HepG2 (cell line): ENCODE results near the gene ABCC1. TPM values are rescaled to one million over a fixed set of nuclear protein-coding genes. Genes with fewer than 3 reads are reported as not detected.

Experiments
- MYC ChIP-seq: sonication (generic); formaldehyde crosslinking; IDR thresholded peaks from 2 replicates; pipeline ENCODE4 v1.9.0; 2021; ENCODE audit warnings: missing genetic modification reagents, borderline replicate concordance
- NR2F1 ChIP-seq, 2 experiments: fragments of 450-650 bp in 1 of 2; formaldehyde crosslinking in 1 of 2; IDR thresholded peaks; 2 replicates each; pipeline versions ENCODE4 v1.5.0 to v1.6.1; 2016 to 2020; ENCODE audit warnings: mild to moderate bottlenecking in 1 of 2, missing compliant biosample characterization in 1 of 2, missing genetic modification reagents in 1 of 2, moderate library complexity in 1 of 2
- NR2F2 ChIP-seq: IDR thresholded peaks from 2 replicates; pipeline ENCODE4 v1.6.1; 2012; ENCODE audit warnings: low read depth, inconsistent platforms, borderline replicate concordance
- PRDM15 ChIP-seq: sonication (generic); formaldehyde crosslinking; IDR thresholded peaks from 2 replicates; pipeline ENCODE4 v1.4.0; 2020; ENCODE audit warnings: missing genetic modification reagents
- RCOR2 ChIP-seq: IDR thresholded peaks from 2 replicates; pipeline ENCODE4 v1.6.1; 2016; ENCODE audit warnings: missing biosample characterization, missing genetic modification reagents
- SAFB2 ChIP-seq: sonication (generic); formaldehyde crosslinking; IDR thresholded peaks from 2 replicates; pipeline ENCODE4 v1.5.1; 2020; ENCODE audit warnings: missing genetic modification reagents, low read depth, mild to moderate bottlenecking, borderline replicate concordance
- SMAD9 ChIP-seq: sonication (generic); formaldehyde crosslinking; IDR thresholded peaks from 2 replicates; pipeline ENCODE4 v1.5.1; 2020; ENCODE audit warnings: mild to moderate bottlenecking, missing genetic modification reagents
- SYNCRIP ChIP-seq: fragments of 200-400 bp; formaldehyde crosslinking; IDR thresholded peaks from 2 replicates; pipeline ENCODE4 v1.6.1; 2018; ENCODE audit warnings: mild to moderate bottlenecking, low read depth, low read length; ENCODE audit not compliant: insufficient read depth
- TCF7 ChIP-seq: sonication (generic); IDR thresholded peaks from 2 replicates; pipeline ENCODE4 v1.6.1; 2016; ENCODE audit warnings: antibody characterized with exemption, low read depth
- ZEB1 ChIP-seq: IDR thresholded peaks from 2 replicates; pipeline ENCODE4 v1.6.1; 2012; ENCODE audit warnings: mild to moderate bottlenecking, low read depth, inconsistent platforms; ENCODE audit not compliant: insufficient replicate concordance
- ZFP37 ChIP-seq: sonication (generic); formaldehyde crosslinking; IDR thresholded peaks from 2 replicates; pipeline ENCODE4 v1.4.0; 2020; ENCODE audit warnings: missing genetic modification reagents, borderline replicate concordance
- ZNF3 ChIP-seq: IDR thresholded peaks from 2 replicates; pipeline ENCODE4 v1.7.0; 2017; ENCODE audit warnings: inconsistent platforms
- ZNF343 ChIP-seq: sonication (generic); formaldehyde crosslinking; IDR thresholded peaks from 2 replicates; pipeline ENCODE4 v1.4.0; 2020; ENCODE audit warnings: mild to moderate bottlenecking, missing genetic modification reagents
- ZNF484 ChIP-seq: sonication (generic); formaldehyde crosslinking; IDR thresholded peaks from 2 replicates; pipeline ENCODE4 v1.5.1; 2020; ENCODE audit warnings: mild to moderate bottlenecking, low read depth, missing genetic modification reagents, borderline replicate concordance
- polyA plus RNA-seq, 8 experiments: library from polyadenylated mRNA; depleted of rRNA in 3 of 8; stranded (reverse) in 7 of 8; unstranded in 1 of 8; fragments of >200 nt; fragmentation: Illumina TruSeq in 4 of 8; extraction: Trizol in 4 of 8; gene quantifications; 2 replicates each; pipeline versions ENCODE4 v1.2.1 to v1.2.3, GENCODE V29; 2011 to 2016; ENCODE audit warnings: low read depth in 4 of 8, missing spikeins in 1 of 8, mixed read lengths in 1 of 8; ENCODE audit not compliant: insufficient read depth in 1 of 8
- total RNA-seq, 5 experiments: library from RNA; depleted of rRNA; stranded (reverse); fragments of >200 nt; fragmentation: Illumina TruSeq; extraction: Trizol; gene quantifications; 2 replicates each; pipeline ENCODE4 v1.2.3, GENCODE V29; 2016; ENCODE audit warnings: low read depth in 1 of 5
- TF ChIP-seq, protein P1 (sequence below): sonication (generic); formaldehyde crosslinking; IDR thresholded peaks from 2 replicates; pipeline ENCODE4 v1.5.0; 2020; ENCODE audit warnings: mild to moderate bottlenecking, missing genetic modification reagents, moderate library complexity
- TF ChIP-seq, protein P2 (sequence below): sonication (generic); formaldehyde crosslinking; IDR thresholded peaks from 2 replicates; pipeline ENCODE4 v1.4.0; 2020; ENCODE audit warnings: mild to moderate bottlenecking, missing genetic modification reagents

Gene ABCC1
- total and polyA plus RNA-seq, 2 of the 13 experiments (the other 11 are each of a cell fraction or from before 2014, with no cell fraction given) = 13.0 to 30.6 TPM

GRCh38 chr16:16021988-16022682, 72.7 kb downstream of the ABCC1 start (continued):
- TF ChIP-seq SMAD9 (no peak), PRDM15 (no peak), SAFB2 (CRISPR knock-in tag) (no peak), ZNF343 (no peak), MYC (CRISPR knock-in tag) (no peak), SYNCRIP (no peak), NR2F1 (CRISPR knock-in tag; IDR thresholded peaks at IDR 0.05) (peak; percentile 82 to 86), NR2F2 (no peak), ZNF3 (0 out of 2 replicates have a peak, but pooled peaks have one; percentile 41), ZNF484 (CRISPR knock-in tag) (no peak), TCF7 (no peak), ZFP37 (CRISPR knock-in tag) (no peak), RCOR2 (no peak), ZEB1 (no peak)
- TF ChIP-seq, protein P1, sequence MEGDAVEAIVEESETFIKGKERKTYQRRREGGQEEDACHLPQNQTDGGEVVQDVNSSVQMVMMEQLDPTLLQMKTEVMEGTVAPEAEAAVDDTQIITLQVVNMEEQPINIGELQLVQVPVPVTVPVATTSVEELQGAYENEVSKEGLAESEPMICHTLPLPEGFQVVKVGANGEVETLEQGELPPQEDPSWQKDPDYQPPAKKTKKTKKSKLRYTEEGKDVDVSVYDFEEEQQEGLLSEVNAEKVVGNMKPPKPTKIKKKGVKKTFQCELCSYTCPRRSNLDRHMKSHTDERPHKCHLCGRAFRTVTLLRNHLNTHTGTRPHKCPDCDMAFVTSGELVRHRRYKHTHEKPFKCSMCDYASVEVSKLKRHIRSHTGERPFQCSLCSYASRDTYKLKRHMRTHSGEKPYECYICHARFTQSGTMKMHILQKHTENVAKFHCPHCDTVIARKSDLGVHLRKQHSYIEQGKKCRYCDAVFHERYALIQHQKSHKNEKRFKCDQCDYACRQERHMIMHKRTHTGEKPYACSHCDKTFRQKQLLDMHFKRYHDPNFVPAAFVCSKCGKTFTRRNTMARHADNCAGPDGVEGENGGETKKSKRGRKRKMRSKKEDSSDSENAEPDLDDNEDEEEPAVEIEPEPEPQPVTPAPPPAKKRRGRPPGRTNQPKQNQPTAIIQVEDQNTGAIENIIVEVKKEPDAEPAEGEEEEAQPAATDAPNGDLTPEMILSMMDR (CRISPR knock-in tag) = no peak
- TF ChIP-seq, protein P2, sequence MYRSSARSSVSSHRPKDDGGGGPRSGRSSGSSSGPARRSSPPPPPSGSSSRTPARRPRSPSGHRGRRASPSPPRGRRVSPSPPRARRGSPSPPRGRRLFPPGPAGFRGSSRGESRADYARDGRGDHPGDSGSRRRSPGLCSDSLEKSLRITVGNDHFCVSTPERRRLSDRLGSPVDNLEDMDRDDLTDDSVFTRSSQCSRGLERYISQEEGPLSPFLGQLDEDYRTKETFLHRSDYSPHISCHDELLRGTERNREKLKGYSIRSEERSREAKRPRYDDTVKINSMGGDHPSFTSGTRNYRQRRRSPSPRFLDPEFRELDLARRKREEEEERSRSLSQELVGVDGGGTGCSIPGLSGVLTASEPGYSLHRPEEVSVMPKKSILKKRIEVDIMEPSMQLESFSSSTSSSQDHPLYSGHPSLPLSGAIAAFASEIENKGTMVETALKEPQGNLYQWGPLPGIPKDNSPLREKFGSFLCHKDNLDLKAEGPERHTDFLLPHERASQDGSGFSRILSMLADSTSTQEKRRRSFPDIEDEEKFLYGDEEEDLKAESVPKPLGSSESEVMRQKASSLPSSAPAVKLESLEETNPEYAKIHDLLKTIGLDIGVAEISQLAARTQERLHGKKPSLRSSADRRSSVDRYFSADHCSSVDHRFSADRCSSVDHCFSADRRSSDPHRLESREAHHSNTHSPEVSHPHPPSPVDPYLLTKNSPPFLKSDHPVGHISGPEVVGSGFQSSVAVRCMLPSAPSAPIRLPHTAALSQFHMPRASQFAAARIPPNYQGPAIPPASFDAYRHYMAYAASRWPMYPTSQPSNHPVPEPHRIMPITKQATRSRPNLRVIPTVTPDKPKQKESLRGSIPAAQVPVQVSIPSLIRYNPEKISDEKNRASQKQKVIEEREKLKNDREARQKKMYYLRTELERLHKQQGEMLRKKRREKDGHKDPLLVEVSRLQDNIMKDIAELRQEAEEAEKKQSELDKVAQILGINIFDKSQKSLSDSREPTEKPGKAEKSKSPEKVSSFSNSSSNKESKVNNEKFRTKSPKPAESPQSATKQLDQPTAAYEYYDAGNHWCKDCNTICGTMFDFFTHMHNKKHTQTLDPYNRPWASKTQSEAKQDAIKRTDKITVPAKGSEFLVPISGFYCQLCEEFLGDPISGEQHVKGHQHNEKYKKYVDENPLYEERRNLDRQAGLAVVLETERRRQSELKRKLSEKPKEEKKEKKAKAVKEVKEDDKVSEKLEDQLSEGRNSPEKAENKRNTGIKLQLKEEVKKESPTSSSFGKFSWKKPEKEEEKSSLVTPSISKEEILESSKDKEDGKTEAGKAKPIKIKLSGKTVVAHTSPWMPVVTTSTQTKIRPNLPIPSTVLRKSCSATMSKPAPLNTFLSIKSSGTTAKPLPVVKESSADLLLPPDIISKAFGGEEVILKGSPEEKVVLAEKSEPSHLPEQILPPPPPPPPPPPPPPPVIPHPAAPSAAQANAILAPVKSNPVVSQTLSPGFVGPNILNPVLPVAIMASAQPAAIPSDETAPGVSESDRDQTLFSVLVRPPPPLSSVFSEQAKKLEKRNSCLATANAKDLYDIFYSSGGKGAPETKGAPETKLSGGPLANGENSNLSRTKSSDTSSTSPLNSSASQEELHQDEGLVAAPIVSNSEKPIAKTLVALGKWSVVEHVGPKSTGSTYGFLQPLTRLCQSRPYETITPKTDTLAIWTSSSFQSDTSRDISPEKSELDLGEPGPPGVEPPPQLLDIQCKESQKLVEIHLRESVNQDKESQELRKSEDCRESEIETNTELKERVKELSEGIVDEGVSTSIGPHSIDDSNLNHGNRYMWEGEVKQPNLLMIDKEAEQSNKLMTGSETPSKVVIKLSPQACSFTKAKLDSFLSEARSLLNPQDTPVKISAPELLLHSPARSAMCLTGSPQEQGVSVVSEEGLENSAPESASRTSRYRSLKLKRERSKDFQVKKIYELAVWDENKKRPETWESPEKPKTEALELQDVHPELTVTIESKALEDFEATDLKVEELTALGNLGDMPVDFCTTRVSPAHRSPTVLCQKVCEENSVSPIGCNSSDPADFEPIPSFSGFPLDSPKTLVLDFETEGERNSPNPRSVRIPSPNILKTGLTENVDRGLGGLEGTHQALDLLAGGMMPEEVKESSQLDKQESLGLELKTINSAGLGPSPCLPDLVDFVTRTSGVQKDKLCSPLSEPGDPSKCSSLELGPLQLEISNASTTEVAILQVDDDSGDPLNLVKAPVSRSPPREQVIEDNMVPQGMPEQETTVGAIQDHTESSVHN (CRISPR knock-in tag) = no peak
